HepG2 (cell line): ENCODE data around the gene NOL4L. TPM values are rescaled to one million over a fixed set of nuclear protein-coding genes. Genes with fewer than 3 reads are reported as not detected.
"Not testable (repeated sequence)": the region's sequence is repeated elsewhere in the genome, so short reads cannot be mapped to it uniquely, and the experiment has no call there.

Experiments
- ATAD3A ChIP-seq: sonication (generic); formaldehyde crosslinking; IDR thresholded peaks from 2 replicates; pipeline ENCODE4 v1.4.0; 2020; ENCODE audit warnings: missing genetic modification reagents
- KLF15 ChIP-seq: sonication (generic); formaldehyde crosslinking; IDR thresholded peaks from 2 replicates; pipeline ENCODE4 v1.8.1; 2023; ENCODE audit warnings: borderline replicate concordance, mild to moderate bottlenecking, inconsistent platforms, missing genetic modification reagents, mixed read lengths
- ZBTB33 ChIP-seq: sonication (generic); formaldehyde crosslinking; IDR thresholded peaks from 2 replicates; pipeline ENCODE4 v1.4.0; 2020; ENCODE audit warnings: missing genetic modification reagents
- ZBTB40 ChIP-seq, 2 experiments: fragments of 450-650 bp in 1 of 2; sonication (generic) in 1 of 2; formaldehyde crosslinking in 1 of 2; IDR thresholded peaks; 2 replicates each; pipeline versions ENCODE4 v1.6.1 to v1.8.0; 2016 to 2022; ENCODE audit warnings: antibody characterized with exemption in 1 of 2, mild to moderate bottlenecking in 1 of 2, missing genetic modification reagents in 1 of 2
- ZNF547 ChIP-seq: sonication (generic); formaldehyde crosslinking; IDR thresholded peaks from 2 replicates; pipeline ENCODE4 v1.5.1; 2020; ENCODE audit warnings: mild to moderate bottlenecking, missing genetic modification reagents
- ZNF687 ChIP-seq: sonication (generic); formaldehyde crosslinking; IDR thresholded peaks from 2 replicates; pipeline ENCODE4 v1.5.1; 2020; ENCODE audit warnings: mild to moderate bottlenecking, missing genetic modification reagents, moderate library complexity
- ZNF768 ChIP-seq: sonication (generic); formaldehyde crosslinking; IDR thresholded peaks from 2 replicates; pipeline ENCODE4 v1.4.0; 2020; ENCODE audit warnings: missing genetic modification reagents
- ZNF800 ChIP-seq: sonication (generic); formaldehyde crosslinking; IDR thresholded peaks from 2 replicates; pipeline ENCODE4 v1.4.0; 2020; ENCODE audit warnings: missing genetic modification reagents
- ZSCAN31 ChIP-seq: sonication (generic); formaldehyde crosslinking; IDR thresholded peaks from 2 replicates; pipeline ENCODE4 v1.5.0; 2020; ENCODE audit warnings: low read depth, mild to moderate bottlenecking, missing genetic modification reagents
- polyA plus RNA-seq, 8 experiments: library from polyadenylated mRNA; depleted of rRNA in 3 of 8; stranded (reverse) in 7 of 8; unstranded in 1 of 8; fragments of >200 nt; fragmentation: Illumina TruSeq in 4 of 8; extraction: Trizol in 4 of 8; gene quantifications; 2 replicates each; pipeline versions ENCODE4 v1.2.1 to v1.2.3, GENCODE V29; 2011 to 2016; ENCODE audit warnings: low read depth in 4 of 8, missing spikeins in 1 of 8, mixed read lengths in 1 of 8; ENCODE audit not compliant: insufficient read depth in 1 of 8
- total RNA-seq, 5 experiments: library from RNA; depleted of rRNA; stranded (reverse); fragments of >200 nt; fragmentation: Illumina TruSeq; extraction: Trizol; gene quantifications; 2 replicates each; pipeline ENCODE4 v1.2.3, GENCODE V29; 2016; ENCODE audit warnings: low read depth in 1 of 5

The NOL4L gene
- total and polyA plus RNA-seq, 2 of the 13 experiments (the other 11 are each of a cell fraction or from before 2014, with no cell fraction given), result 16.6 to 35.4 TPM

- peak; percentile 86; the same call in 1 of the 2 replicates for TF ChIP-seq ZBTB33 (CRISPR knock-in tag)
- not testable (repeated sequence) for TF ChIP-seq ZBTB40 (IDR thresholded peaks at IDR 0.05)
- 0 out of 2 replicates have a peak, but pooled peaks have one; percentile 56 for TF ChIP-seq ZBTB40 (CRISPR knock-in tag; IDR thresholded peaks at IDR 0.05)
- peak; percentile 49 for TF ChIP-seq ZSCAN31 (CRISPR knock-in tag)
- peak; percentile 93 for TF ChIP-seq ZNF687 (CRISPR knock-in tag)
- 0 out of 2 replicates have a peak, but pooled peaks have one; percentile 52 for TF ChIP-seq ZNF800 (CRISPR knock-in tag)
- 0 out of 2 replicates have a peak, but pooled peaks have one; percentile 60 for TF ChIP-seq ATAD3A (CRISPR knock-in tag)
- 0 out of 2 replicates have a peak, but pooled peaks have one; percentile 39 for TF ChIP-seq KLF15 (CRISPR knock-in tag)
- peak; percentile 63; the same call in 1 of the 2 replicates for TF ChIP-seq ZNF547
- peak; percentile 53; the same call in 1 of the 2 replicates for TF ChIP-seq ZNF768 (CRISPR knock-in tag)
Measured at GRCh38 chr20:32465901-32466675, 119.0 kb downstream of the NOL4L start (continued).
